CD14-positive monocyte (primary cell): ENCODE results near the gene ABCB4. TPM values are rescaled to one million over a fixed set of nuclear protein-coding genes. Genes with fewer than 3 reads are reported as not detected.

Experiments used
- DNase-seq, 3 donors: peaks; one replicate each; pipeline ENCODE4 v3.0.0-alpha.2; 2011 to 2022
- H2AFZ ChIP-seq: 2 replicates; pipeline ENCODE4 v1.6.0; 2012; ENCODE audit warnings: mild to moderate bottlenecking, low read depth, low read length, inconsistent platforms; ENCODE audit not compliant: insufficient read depth, poor library complexity, severe bottlenecking
- H3K27ac ChIP-seq, 2 donors: 1 replicate in 1 of 2; 2 replicates in 1 of 2; pipeline ENCODE4 v1.5.1; 2012 to 2013; ENCODE audit warnings: low read length in 2 of 2, control low read depth in 1 of 2, inconsistent platforms in 1 of 2, low read depth in 1 of 2, mild to moderate bottlenecking in 1 of 2
- H3K27me3 ChIP-seq, 2 donors: one replicate each; pipeline versions ENCODE4 v1.6.0 to v1.6.1; 2011 to 2013; ENCODE audit warnings: low read length in 2 of 2; ENCODE audit not compliant: control insufficient read depth in 2 of 2, insufficient read depth in 2 of 2
- H3K36me3 ChIP-seq, 2 donors: replicated peaks in 1 of 2; 1 replicate in 1 of 2; 2 replicates in 1 of 2; pipeline versions ENCODE4 v1.5.1 to v1.6.1; 2012 to 2013; ENCODE audit warnings: low read length in 2 of 2, control low read depth in 1 of 2, inconsistent platforms in 1 of 2, mild to moderate bottlenecking in 1 of 2; ENCODE audit not compliant: insufficient read depth in 2 of 2, control insufficient read depth in 1 of 2
- H3K4me1 ChIP-seq, 2 donors: 1 replicate in 1 of 2; 2 replicates in 1 of 2; pipeline versions ENCODE4 v1.5.1 to v1.6.1; 2012 to 2013; ENCODE audit warnings: low read length in 2 of 2, control low read depth in 1 of 2, inconsistent platforms in 1 of 2, mild to moderate bottlenecking in 1 of 2, moderate library complexity in 1 of 2; ENCODE audit not compliant: insufficient read depth in 2 of 2, control insufficient read depth in 1 of 2
- H3K4me2 ChIP-seq: replicated peaks from 2 replicates; pipeline ENCODE3; 2012; ENCODE audit warnings: low read length, moderate library complexity, mild to moderate bottlenecking; ENCODE audit not compliant: poor library complexity, severe bottlenecking; ENCODE audit errors: extremely low read depth
- H3K4me3 ChIP-seq, 3 experiments: fragments of 200-600 bp in 1 of 3; sonication (generic) in 1 of 3; replicated peaks in 1 of 3; 1 replicate in 2 of 3; 2 replicates in 1 of 3; pipeline ENCODE4 v1.5.1; 2011 to 2013; ENCODE audit warnings: low read length in 3 of 3, mild to moderate bottlenecking in 3 of 3, control low read depth in 2 of 3, low read depth in 2 of 3, inconsistent platforms in 1 of 3, moderate library complexity in 1 of 3
- H3K79me2 ChIP-seq: 2 replicates; pipeline ENCODE4 v1.6.0; 2012; ENCODE audit warnings: mild to moderate bottlenecking, control low read depth, inconsistent platforms, low read length, moderate library complexity; ENCODE audit not compliant: insufficient read depth
- H3K9ac ChIP-seq: 2 replicates; pipeline ENCODE4 v1.6.0; 2017; ENCODE audit warnings: low read length, mild to moderate bottlenecking; ENCODE audit not compliant: insufficient read depth, poor library complexity, severe bottlenecking
- H3K9me3 ChIP-seq, 2 donors: replicated peaks in 1 of 2; 1 replicate in 1 of 2; 2 replicates in 1 of 2; pipeline versions ENCODE4 v1.5.1 to v1.6.1; 2012 to 2013; ENCODE audit warnings: low read length in 2 of 2, control low read depth in 1 of 2; ENCODE audit not compliant: control insufficient read depth in 1 of 2, insufficient read depth in 1 of 2
- H4K20me1 ChIP-seq: 2 replicates; pipeline ENCODE4 v1.6.0; 2012; ENCODE audit warnings: mild to moderate bottlenecking, low read length, control low read depth, moderate library complexity; ENCODE audit not compliant: insufficient read depth
- H3K27ac Mint-ChIP-seq, 7 donors: one replicate each; pipeline ENCODE4 v1.8.0; 2020; ENCODE audit warnings: mild to moderate bottlenecking in 7 of 7, mixed read lengths in 7 of 7, moderate library complexity in 6 of 7, inconsistent platforms in 2 of 7
- H3K27me3 Mint-ChIP-seq, 3 donors: one replicate each; pipeline ENCODE4 v1.8.0; 2021 to 2022; ENCODE audit warnings: low read depth in 3 of 3, mild to moderate bottlenecking in 3 of 3, mixed read lengths in 3 of 3, moderate library complexity in 3 of 3, inconsistent platforms in 1 of 3
- H3K36me3 Mint-ChIP-seq, 2 donors: one replicate each; pipeline ENCODE4 v1.8.0; 2020; ENCODE audit warnings: mixed read lengths in 2 of 2, inconsistent platforms in 1 of 2, mild to moderate bottlenecking in 1 of 2
- H3K4me1 Mint-ChIP-seq: one replicate; pipeline ENCODE4 v1.8.0; 2020; ENCODE audit warnings: mild to moderate bottlenecking, mixed read lengths
- H3K4me3 Mint-ChIP-seq, 2 donors: one replicate each; pipeline ENCODE4 v1.8.0; 2020; ENCODE audit warnings: mild to moderate bottlenecking in 2 of 2, mixed read lengths in 2 of 2, moderate library complexity in 1 of 2
- H3K9me3 Mint-ChIP-seq, 7 donors: one replicate each; pipeline ENCODE4 v1.8.0; 2020 to 2022; ENCODE audit warnings: mixed read lengths in 7 of 7, mild to moderate bottlenecking in 6 of 7, moderate library complexity in 6 of 7, inconsistent platforms in 2 of 7
- WGBS: methylation state at CpG from one replicate; pipeline ENCODE4 v1.1.5; 2013; ENCODE audit warnings: missing lambda C conversion rate; ENCODE audit not compliant: insufficient coverage; 5-methylcytosine and 5-hydroxymethylcytosine counted together
- intact Hi-C, 2 donors: fragments of 100-400 bp; cut with micrococcal nuclease; formaldehyde crosslinking; loops; one replicate each; pipeline versions ENCODE4 v1.15.0 to v1.15.1; 2023
- polyA plus RNA-seq, 3 donors: library from polyadenylated mRNA; depleted of rRNA in 1 of 3; unstranded in 2 of 3; stranded (reverse) in 1 of 3; fragments of 300-500 nt in 2 of 3; fragments of >200 nt in 1 of 3; fragmentation: Illumina TruSeq in 2 of 3; gene quantifications; 1 replicate in 2 of 3; 2 replicates in 1 of 3; pipeline ENCODE4 v1.2.3, GENCODE V29; 2012 to 2021
- TF ChIP-seq, protein P1 (sequence below): fragments of 200-600 bp; IDR thresholded peaks from one replicate; pipeline ENCODE4 v1.8.0; 2022; ENCODE audit warnings: antibody characterized with exemption, mild to moderate bottlenecking

Gene ABCB4
- polyA plus RNA-seq, 3 donors = 0.09 TPM; not detected in 2

DNA sequence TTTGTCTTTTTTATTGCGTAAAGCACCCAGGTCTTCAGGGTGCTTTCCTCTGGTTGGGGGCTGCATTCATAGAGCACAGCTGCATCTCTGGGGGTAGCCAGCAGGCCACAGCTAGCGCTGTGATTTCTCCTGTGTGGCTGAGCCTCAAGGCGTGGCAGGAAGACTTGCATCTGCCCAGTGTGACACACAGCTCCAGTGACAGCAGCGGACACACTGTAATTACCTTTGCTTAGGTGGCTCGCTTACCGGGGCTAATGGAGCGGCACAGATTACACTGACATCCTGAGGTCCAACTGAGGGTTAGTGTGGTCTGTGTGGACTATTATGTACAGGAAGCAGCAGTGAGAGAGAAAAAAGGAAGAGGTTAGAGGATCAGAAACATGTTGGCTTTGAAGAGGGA is 27.1 kb downstream of the ABCB4 start:
- H3K27ac ChIP-seq = no peak overlapping the region

DNA sequence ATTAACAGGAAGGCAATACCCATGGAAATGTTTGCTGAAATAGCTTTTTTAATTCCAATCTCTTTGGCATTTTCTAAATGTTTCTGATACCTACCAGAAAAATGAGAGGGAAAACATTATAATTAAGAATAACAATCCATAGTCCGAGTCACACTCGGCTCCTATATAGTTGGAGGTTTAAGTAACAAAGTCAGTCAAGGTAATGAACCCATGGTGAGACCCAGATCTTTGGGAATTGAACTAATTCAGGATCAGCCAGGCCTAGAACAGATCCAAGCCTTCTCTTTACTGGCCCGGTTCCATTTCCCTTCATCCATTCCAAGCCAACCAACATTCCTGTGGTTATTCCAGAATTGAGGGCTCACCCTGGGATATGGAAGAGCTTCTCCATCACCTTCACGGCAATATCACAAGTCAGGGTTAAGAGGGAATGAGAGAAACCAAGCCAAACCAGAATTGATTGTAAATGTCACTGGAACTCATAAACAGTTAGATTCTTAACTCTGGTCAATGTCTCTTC is 28.3 kb downstream of the ABCB4 start:
- TF ChIP-seq, protein P1, sequence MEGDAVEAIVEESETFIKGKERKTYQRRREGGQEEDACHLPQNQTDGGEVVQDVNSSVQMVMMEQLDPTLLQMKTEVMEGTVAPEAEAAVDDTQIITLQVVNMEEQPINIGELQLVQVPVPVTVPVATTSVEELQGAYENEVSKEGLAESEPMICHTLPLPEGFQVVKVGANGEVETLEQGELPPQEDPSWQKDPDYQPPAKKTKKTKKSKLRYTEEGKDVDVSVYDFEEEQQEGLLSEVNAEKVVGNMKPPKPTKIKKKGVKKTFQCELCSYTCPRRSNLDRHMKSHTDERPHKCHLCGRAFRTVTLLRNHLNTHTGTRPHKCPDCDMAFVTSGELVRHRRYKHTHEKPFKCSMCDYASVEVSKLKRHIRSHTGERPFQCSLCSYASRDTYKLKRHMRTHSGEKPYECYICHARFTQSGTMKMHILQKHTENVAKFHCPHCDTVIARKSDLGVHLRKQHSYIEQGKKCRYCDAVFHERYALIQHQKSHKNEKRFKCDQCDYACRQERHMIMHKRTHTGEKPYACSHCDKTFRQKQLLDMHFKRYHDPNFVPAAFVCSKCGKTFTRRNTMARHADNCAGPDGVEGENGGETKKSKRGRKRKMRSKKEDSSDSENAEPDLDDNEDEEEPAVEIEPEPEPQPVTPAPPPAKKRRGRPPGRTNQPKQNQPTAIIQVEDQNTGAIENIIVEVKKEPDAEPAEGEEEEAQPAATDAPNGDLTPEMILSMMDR = no peak
- Histone ChIP-seq H3K4me3 (no peak overlapping the region), H3K4me1 (peaks cover 0 to 3% of the 10 kb centered on the region in 2 donors), H2AFZ (no peak overlapping the region), H4K20me1 (no peaks in the 10 kb centered on the region), H3K36me3 (no peaks in the 10 kb centered on the region), H3K27me3 (no peaks in the 10 kb centered on the region), H3K9me3 (no peaks in the 10 kb centered on the region), H3K27ac (no peak overlapping the region), H3K9ac (no peak overlapping the region), H3K4me2 (no peak overlapping the region), H3K79me2 (no peaks in the 10 kb centered on the region)
- intact Hi-C loops = no loop called here
- no peaks in the 10 kb centered on the region for H3K36me3 Mint-ChIP-seq
- WGBS = no CpG with 5 or more reads among the region's 4 CpGs
- no peak overlapping the region for H3K27ac Mint-ChIP-seq
- no peak for DNase-seq
- H3K9me3 Mint-ChIP-seq = no peaks in the 10 kb centered on the region
- H3K4me3 Mint-ChIP-seq = no peak overlapping the region
- peaks cover 0 to 2% (median 0%) of the 10 kb centered on the region in 3 donors for H3K27me3 Mint-ChIP-seq
- H3K4me1 Mint-ChIP-seq = peaks cover 5% of the 10 kb centered on the region

More for the DNA sequence above, 27.1 kb downstream of the ABCB4 start:
- H3K27ac Mint-ChIP-seq = peak overlapping the region in 1 of 7 donors; percentile 70
- H3K4me3 Mint-ChIP-seq = no peak overlapping the region
- peaks cover 0 to 2% (median 0%) of the 10 kb centered on the region in 3 donors for H3K27me3 Mint-ChIP-seq
- Histone ChIP-seq H3K27me3 (no peaks in the 10 kb centered on the region), H3K36me3 (no peaks in the 10 kb centered on the region), H3K9me3 (no peaks in the 10 kb centered on the region), H3K79me2 (no peaks in the 10 kb centered on the region), H3K9ac (no peak overlapping the region), H3K4me2 (no peak overlapping the region), H3K4me1 (peaks cover 0 to 3% of the 10 kb centered on the region in 2 donors), H3K4me3 (no peak overlapping the region), H2AFZ (peak overlapping the region; percentile 3), H4K20me1 (no peaks in the 10 kb centered on the region)
- 42% methylated on average over 7 of the region's 7 CpGs for WGBS
- TF ChIP-seq, protein P1 = no peak
- no peaks in the 10 kb centered on the region for H3K9me3 Mint-ChIP-seq
- no peaks in the 10 kb centered on the region for H3K36me3 Mint-ChIP-seq
- H3K4me1 Mint-ChIP-seq = peaks cover 5% of the 10 kb centered on the region
- intact Hi-C loops = no loop called here
- no peak for DNase-seq
